ENCODE data around the gene NEIL3. TPM values are rescaled to one million over a fixed set of nuclear protein-coding genes. Genes with fewer than 3 reads are reported as not detected.

NEIL3 gene
- total and polyA plus RNA-seq, 3 donors from 2014 or later: 2.0 to 2.7 (median 2.0) TPM

DNA sequence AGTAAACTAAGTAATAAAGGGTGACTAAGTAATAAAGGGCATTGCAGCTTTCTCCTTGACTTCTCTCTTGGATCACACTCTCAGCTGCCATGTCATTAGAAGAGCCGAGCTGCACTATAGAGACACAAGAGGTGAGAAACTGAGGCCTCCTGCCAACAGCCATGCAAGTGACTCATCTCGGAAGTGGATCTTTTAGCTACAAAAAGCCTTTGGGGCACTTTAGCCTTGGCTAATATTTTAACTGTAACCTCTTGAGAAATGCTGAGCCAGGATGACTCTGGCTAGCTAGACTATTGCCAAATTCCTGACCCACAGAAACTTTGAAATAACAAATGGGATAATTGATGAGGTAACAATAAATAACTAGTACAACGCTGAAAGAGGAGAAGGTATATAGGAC, 1.5 kb upstream of the NEIL3 start:
- Histone ChIP-seq H3K4me3 (no peak overlapping the region), H3K27ac (no peak overlapping the region), H3K9me3 (no peaks in the 10 kb centered on the region), H3K36me3 (ENCODE audit: low read depth, missing control alignments) (no peaks in the 10 kb centered on the region), H3K27me3 (no peaks in the 10 kb centered on the region), H3K4me1 (no peaks in the 10 kb centered on the region)
- no peak for TF ChIP-seq POLR2A (IDR thresholded peaks at IDR 0.05)
- TF ChIP-seq, protein P1, sequence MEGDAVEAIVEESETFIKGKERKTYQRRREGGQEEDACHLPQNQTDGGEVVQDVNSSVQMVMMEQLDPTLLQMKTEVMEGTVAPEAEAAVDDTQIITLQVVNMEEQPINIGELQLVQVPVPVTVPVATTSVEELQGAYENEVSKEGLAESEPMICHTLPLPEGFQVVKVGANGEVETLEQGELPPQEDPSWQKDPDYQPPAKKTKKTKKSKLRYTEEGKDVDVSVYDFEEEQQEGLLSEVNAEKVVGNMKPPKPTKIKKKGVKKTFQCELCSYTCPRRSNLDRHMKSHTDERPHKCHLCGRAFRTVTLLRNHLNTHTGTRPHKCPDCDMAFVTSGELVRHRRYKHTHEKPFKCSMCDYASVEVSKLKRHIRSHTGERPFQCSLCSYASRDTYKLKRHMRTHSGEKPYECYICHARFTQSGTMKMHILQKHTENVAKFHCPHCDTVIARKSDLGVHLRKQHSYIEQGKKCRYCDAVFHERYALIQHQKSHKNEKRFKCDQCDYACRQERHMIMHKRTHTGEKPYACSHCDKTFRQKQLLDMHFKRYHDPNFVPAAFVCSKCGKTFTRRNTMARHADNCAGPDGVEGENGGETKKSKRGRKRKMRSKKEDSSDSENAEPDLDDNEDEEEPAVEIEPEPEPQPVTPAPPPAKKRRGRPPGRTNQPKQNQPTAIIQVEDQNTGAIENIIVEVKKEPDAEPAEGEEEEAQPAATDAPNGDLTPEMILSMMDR (IDR thresholded peaks at IDR 0.05): no peak
- no peak for DNase-seq
- intact Hi-C loops (cut with DNase I; ENCODE audit: low total_unique reads): no loop called here
- 54 to 80% methylated on average over 3 of the region's 3 CpGs for WGBS, 2 donors

DNA sequence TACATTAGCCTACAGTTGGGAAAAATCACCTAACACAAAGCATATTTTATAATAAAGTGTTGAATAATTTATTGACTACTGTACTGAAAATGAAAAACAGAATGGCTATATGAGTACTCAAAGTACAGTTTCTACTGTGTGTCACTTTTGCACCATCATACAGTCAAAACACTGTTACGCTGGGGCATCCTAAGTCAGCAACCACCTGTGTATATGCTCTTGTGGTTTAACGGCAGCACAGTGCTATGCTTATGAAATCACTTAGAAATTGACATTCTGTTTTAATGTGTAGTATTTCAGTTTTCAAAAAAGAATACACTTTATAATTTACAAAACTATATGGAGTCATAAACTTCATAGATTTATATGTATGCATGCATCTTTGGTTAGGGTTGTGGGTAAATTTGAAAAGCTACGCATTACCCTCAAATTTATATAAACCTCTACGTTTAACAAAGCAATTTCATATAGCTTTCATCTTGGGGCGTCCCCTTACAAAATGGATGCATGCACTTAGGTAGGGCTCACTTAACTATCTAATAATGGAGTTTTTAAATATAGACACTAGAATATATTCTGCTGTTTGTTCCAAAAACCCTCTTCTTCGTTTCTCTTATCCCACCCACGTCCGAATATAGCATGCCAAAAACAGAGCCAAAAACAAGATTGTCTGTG, 690 bp upstream of the NEIL3 start:
- intact Hi-C loops (cut with DNase I; ENCODE audit: low total_unique reads): no loop called here
- H3K27me3 ChIP-seq: no peaks in the 10 kb centered on the region
- H3K4me3 ChIP-seq: peak overlapping the region; percentile 49 to 59
- no peak for DNase-seq
- no peaks in the 10 kb centered on the region for H3K36me3 ChIP-seq (ENCODE audit: low read depth, missing control alignments)
- no peak for TF ChIP-seq POLR2A (IDR thresholded peaks at IDR 0.05)
- TF ChIP-seq, protein P1 (IDR thresholded peaks at IDR 0.05): no peak
- WGBS, 2 donors: 43 to 49% methylated on average over 8 of the region's 8 CpGs
- H3K9me3 ChIP-seq: no peaks in the 10 kb centered on the region
- no peak overlapping the region for H3K27ac ChIP-seq
- no peaks in the 10 kb centered on the region for H3K4me1 ChIP-seq

DNA sequence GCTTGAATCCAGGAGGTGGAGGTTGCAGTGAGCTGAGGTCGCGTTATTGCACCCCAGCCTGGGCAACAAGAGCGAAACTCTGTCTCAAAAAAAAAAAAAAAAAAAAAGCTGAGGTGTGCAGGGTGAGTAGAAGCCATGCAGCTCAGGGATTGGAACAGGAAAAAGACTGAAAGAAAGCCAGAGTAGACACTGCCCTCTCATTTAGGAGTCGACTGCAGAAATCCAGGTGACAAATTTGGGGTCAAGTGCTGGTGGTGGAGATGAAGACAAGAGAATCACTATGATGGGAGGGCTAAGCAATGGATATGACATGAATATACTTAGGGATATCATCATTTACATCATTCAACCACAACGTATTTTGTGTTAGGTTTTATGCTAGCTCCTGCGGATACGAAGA, 1.9 kb downstream of the NEIL3 start:
- no peaks in the 10 kb centered on the region for H3K36me3 ChIP-seq (ENCODE audit: low read depth, missing control alignments)
- no peak for DNase-seq
- H3K4me3 ChIP-seq: no peak overlapping the region
- no peaks in the 10 kb centered on the region for H3K27me3 ChIP-seq
- no peaks in the 10 kb centered on the region for H3K9me3 ChIP-seq
- 79 to 96% methylated on average over 7 of the region's 7 CpGs for WGBS, 2 donors
- TF ChIP-seq, protein P1 (IDR thresholded peaks at IDR 0.05): no peak
- no peak for TF ChIP-seq POLR2A (IDR thresholded peaks at IDR 0.05)
- intact Hi-C loops (cut with DNase I; ENCODE audit: low total_unique reads): no loop called here
- H3K27ac ChIP-seq: no peak overlapping the region
- no peaks in the 10 kb centered on the region for H3K4me1 ChIP-seq

DNA sequence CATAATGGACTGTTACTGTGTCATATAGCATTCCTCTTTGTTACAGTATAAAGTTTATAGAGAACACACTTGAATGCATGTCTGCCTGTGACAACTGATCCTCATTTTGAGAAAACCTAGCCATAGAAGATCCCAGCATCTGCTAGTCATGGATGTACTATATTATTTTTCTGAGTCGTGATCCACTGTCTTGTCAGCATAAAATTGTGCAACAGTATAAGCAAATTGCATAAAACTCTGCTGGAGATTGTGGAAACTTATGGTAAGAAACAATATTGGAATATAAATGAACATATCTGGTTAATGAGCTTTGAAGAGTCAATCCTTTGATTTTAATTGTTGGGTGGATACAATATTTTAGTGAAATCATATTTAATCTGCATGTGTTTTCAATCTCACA, 3.6 kb downstream of the NEIL3 start:
- no peak for DNase-seq
- no peaks in the 10 kb centered on the region for H3K36me3 ChIP-seq (ENCODE audit: low read depth, missing control alignments)
- WGBS, 2 donors: 76 to 96% methylated on average over 1 of the region's 1 CpG
- H3K27me3 ChIP-seq: no peaks in the 10 kb centered on the region
- H3K4me3 ChIP-seq: no peak overlapping the region
- no peak for TF ChIP-seq POLR2A (IDR thresholded peaks at IDR 0.05)
- TF ChIP-seq, protein P1 (IDR thresholded peaks at IDR 0.05): no peak
- intact Hi-C loops (cut with DNase I; ENCODE audit: low total_unique reads): no loop called here
- no peaks in the 10 kb centered on the region for H3K4me1 ChIP-seq
- no peak overlapping the region for H3K27ac ChIP-seq
- no peaks in the 10 kb centered on the region for H3K9me3 ChIP-seq

All from testis (tissue), 3 donors.